Kasumi-1 (cell line): ENCODE data around the gene LRRC53.

ENCODE experiments used
- DNase-seq, 2 experiments: peaks; one replicate each; lab custom pipeline; 2025; lab: John Stamatoyannopoulos, UW

The LRRC53 gene, protein sequence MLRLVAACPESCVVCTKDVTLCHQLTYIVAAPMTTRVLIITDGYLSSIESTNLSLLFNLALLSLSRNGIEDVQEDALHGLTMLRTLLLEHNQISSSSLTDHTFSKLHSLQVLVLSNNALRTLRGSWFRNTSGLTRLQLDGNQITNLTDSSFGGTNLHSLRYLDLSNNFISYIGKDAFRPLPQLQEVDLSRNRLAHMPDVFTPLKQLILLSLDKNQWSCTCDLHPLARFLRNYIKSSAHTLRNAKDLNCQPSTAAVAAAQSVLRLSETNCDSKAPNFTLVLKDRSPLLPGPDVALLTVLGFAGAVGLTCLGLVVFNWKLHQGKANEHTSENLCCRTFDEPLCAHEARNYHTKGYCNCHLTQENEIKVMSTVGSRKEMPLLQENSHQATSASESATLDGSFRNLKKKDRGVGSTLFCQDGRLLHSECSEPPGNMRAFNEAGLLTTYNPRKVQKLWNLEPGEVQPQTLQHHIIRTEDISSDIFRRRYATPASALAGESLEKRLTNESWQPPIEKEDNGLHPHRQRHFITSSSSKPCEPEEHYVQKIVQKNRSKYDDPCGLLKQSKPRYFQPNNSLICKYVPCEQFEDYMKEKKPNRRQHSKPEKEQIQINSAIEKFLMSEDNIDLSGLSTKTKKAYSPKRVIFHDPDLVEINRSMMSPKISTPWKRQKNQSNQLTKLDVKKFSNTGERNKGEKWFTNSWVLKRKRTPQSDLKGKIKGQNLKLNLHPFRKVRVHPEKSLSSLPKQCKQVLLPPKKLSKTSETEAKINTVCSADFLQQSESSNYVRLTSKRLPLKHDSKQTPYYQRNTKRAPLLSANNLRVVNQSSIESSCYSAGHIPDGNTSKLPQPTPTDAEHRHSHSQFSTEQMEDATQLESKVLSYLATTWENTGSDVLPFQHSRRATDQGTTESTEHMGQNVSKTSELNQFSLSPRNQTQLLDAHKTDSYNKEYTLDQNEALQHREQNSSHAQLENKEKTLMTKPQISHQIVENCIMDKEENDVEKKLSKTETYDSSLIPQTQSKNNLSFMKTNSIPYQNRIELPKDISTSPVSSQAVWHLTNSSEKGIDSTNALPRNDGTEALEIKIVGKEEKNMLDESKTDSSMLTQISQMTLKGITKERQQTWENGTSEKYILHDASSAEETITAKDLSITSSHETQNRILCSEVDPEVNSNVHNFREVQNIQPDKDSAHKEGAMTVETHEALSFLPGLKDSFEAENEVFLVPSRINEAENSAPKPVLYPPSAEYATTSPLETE

DNA sequence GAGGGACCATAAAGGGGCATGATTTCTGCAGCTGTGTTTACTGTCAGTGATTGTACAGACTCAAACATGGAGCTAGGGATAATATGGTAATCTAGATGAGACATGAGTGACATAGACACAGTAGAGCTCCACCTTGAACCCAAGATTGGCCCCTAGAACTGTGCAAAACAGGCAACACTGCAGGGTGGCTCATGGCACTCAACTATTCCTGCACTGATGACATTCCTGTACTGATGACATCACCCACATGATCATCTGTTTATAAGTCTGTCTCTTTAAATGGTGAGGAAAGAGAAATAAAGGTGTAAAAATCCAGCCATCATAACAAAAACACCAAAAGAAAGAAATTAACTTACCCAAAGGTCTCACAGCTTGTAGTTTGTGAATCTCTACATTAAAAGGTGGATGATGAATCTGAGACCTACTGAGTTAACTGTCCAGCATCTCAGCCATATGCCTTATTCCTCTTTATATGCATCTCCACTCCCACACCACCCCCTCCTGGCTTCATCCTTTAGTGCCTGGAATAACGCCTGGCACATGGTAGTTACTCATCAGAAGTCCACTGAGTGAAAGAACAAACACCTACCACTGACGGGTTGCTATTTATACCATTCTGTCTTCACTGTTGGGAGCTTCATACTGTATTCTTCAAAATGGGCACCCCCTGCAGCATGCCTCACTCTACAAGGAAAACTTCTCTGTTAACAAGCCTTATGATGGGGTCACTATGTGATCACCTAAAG is at the start of gene LRRC53:
TSS of gene LRRC53 (minus strand) at position 442 of the 746 bp plus-strand sequence. CDS start 29,262 bp downstream, outside the sequence.
- no peak for DNase-seq

DNA sequence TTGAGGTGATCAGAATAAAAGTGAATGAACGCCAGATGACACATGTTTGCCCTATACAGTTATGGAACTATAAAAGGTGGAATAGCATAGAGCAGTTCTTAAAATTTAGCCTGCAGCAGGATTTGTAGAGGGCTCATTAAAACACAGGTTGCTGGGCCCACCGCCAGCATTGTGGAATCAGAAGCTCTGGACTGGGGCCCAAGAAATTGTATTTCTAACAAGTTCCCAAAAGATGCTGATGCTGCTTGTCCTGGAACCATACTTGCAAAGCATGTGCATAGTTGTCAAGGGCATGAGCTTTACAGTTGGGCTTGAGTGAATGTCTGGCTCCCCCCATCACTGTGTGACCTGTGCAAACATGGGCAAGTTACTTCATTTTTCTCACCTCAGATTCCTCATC is 37.5 kb upstream of the LRRC53 start:
- no peak for DNase-seq

DNA sequence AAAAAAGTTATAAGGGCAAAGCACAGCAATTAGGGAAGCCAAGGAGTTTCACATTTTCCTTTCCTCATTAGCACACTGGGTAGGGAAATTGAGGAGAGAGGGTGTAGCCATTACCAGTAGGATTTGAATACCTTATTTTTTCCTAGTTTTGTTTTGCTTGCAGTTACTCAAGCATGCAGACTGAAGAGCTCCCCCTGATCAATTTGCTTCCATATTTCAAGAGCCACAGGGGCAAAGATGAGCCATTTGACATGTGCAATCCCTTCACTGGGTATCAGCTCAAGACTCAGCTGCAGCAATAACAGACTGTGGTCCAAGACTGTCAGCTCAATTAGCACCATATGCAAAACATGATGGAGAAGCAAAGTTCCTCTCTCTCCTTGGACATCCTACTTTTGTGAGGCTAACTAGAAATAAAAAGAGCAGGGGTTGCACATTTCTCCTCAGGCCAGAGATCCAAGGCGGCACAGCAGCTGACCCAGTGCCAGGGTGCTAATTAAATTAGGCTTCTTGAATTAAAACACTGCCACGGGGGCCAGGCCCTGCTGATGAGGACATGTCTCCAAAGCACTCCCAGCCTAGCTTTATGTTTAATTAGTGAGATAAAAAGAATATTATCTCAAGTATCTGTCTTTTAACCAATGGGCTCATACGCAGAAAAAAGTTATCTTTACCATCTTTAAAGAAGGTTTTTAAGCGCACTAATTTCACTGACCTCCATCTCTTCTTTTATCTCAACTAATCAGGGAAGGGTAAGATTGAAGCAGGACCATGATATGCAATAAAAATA is 36.7 kb upstream of the LRRC53 start:
- DNase-seq = no peak

GRCh38 chr1:74545821-74546220 is 33.4 kb upstream of the LRRC53 start:
- no peak for DNase-seq

DNA sequence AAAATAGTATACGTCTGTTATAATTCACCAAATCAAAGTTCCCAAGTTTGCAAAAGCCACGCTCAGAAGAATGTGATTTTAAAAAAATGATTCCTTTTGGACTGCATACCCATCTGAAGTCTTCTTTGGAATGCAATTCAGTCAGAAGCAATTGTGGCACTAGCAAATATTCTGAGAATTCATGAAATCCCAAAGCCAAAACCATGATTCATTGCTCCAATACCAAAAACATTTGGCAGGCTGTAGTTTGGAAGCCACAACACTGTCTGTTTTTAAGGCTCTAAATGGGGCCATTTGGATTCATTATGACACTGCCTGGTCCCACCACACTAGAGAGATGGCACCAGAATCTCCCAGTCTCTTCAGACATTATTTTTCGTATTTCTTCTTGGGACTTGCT is 21.8 kb upstream of the LRRC53 start:
- DNase-seq = no peak

DNA sequence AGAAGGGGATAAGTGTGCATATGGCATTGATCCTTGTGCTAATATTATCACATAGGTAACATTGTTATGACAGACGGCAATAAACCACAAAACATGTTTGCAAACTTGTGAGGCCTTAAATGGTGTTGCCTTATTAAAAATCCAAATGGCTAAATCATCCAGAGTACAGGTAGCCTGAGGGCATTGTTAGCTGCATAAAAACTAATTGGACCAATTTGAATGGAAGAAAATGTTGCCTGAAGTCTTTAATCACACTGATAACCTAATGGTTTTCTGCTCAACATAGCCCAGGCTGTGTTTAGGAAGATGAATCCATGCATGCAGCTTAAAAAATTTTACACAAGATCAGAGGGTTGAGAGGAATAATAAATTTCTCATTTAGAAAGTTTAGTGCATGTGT is 19.4 kb upstream of the LRRC53 start:
- DNase-seq = no peak

DNA sequence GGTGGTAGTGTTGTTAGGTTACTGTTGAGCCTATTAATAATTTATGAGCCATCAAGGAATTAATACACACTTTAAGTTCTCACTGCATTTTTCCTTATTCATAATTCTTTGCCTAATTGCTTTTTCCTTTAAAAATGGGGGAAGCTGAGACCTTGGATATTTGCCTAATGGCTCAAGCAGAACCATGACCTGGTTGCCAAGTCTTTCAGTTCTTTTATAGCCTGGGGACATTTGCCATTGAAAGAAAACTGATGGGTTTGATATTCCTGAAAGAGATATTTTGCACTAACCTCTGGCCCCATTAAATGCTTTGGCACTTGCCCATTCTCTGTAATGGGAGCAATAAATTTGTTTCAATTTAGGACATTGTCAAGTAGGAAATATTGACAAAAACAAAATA is 18.5 kb upstream of the LRRC53 start:
- DNase-seq = no peak

DNA sequence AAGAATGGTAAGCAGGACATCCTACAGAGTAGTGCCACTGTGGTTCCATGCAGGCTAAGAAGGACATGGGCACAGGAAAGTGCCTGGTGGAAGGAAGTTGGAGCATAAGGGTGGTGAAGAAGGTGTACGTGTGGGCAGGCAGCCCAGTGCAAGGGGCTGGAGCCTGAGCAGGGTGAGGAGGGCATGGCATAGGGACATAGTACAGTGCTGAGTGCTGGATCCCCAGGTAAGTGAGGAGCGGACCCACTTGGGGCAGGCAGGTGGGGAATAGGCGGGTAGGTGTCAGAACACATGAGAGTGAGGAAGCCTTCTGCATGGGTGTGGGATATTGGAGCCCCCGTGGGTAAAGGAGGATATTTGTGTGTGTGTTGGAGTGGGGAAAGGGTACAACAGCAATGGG is 15.7 kb upstream of the LRRC53 start:
- no peak for DNase-seq

DNA sequence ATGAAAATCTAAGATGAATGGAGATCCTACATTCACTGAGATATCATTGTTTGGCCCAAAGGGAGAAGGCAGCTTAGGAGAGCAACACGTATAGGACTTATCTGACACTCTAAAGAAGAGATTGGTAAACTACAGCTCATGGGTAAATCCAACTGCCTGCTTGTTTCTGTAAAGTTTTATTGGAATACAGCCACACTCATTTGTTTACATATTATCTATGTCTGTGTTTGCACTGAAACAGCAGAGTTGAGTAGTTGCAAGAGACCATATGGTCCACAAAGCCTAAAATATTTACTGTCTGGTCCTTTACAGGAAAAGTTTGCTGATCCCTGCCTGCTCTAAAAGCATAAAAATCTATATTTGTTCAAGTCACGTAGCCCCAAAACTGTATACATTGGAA is 14.3 kb upstream of the LRRC53 start:
- DNase-seq = no peak

GRCh38 chr1:74523873-74524480 is 11.6 kb upstream of the LRRC53 start:
- no peak for DNase-seq

- DNase-seq = no peak
Measured at GRCh38 chr1:74522148-74522547, 9.7 kb upstream of the LRRC53 start.

GRCh38 chr1:74517599-74518051 is 5.2 kb upstream of the LRRC53 start:
- no peak for DNase-seq

DNA sequence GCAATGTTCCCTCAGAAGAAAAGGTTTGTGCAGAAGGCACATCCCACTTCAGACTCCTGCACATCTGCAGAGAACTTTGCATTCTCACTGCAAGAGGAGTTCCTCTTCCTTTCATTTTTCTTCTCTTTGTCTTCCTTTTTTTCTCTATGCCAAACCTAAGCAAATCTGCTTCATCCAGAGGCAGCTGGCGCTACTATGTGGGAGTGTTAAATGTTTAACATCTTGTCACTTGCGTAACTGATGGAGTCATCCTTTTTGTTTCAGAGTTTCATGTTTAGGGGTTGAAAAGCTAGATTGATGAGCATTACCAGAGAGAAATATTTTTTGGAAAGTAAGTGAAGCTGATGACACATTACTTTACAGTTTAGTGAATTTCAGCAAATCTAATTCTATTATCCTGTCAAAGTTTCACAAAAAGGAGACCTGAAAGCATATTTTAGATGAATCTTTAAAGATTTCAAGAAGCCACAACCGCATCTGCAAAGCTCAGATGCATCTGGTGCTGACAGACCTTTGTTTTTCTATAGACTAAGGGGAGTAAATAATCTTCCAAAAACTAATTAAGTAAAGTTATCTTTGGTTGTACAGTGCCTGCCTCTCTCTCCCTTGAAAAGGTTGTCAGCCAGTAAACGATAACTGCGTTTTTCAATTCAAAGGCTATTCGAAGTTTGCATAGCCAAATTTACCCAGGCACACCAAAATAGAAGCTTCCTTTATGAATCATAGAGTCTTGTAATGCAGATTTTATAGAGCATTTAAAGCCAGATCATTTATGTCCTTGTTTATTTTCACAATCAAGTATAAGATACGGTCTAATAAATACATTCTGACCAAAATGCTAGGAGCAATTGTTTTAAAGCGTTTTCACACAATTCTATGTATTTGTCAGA is 1.2 kb upstream of the LRRC53 start:
- peak in 1 of 2 experiments; percentile 7 for DNase-seq

- no peak for DNase-seq
Measured at GRCh38 chr1:74508449-74508848, 4.0 kb downstream of the LRRC53 start.

- no peak for DNase-seq
Measured at GRCh38 chr1:74505928-74506710, 6.3 kb downstream of the LRRC53 start.

- no peak for DNase-seq
Measured at GRCh38 chr1:74504933-74505512, 7.4 kb downstream of the LRRC53 start.

- DNase-seq = peak; percentile 66 to 70
Measured at GRCh38 chr1:74504125-74504932, 8.1 kb downstream of the LRRC53 start.
